GM18508 (cell line): ENCODE results near the gene XKRX.

Source experiments
- ATAC-seq: cut with Tn5 transposase; IDR thresholded peaks from one replicate; pipeline ENCODE4 v1.9.1; 2021; ENCODE audit warnings: moderate number of reproducible peaks; ENCODE audit not compliant: insufficient read depth, unreplicated experiment

The XKRX gene

GRCh38 chrX:100904433-100904832 lies 24.3 kb downstream of the XKRX start:
- no peak for ATAC-seq

- no peak for ATAC-seq
These were observed 33.2 kb downstream of the XKRX start for GRCh38 chrX:100895365-100896075.

GRCh38 chrX:100883654-100884053 lies 45.1 kb downstream of the XKRX start:
- ATAC-seq: no peak

- no peak for ATAC-seq
These were observed 48.3 kb downstream of the XKRX start for GRCh38 chrX:100880368-100880767.

GRCh38 chrX:100874325-100874724 lies 54.4 kb downstream of the XKRX start, which contains the start of gene NOX1:
Gene NOX1, minus strand, starts transcription at chrX:100874359. Its CDS starts 220 bp downstream, at chrX:100874139.
- ATAC-seq: no peak

GRCh38 chrX:100871594-100872560 lies 56.8 kb downstream of the XKRX start:
- no peak for ATAC-seq

GRCh38 chrX:100870527-100870926 lies 58.2 kb downstream of the XKRX start:
- ATAC-seq: no peak

GRCh38 chrX:100868273-100868672 lies 60.4 kb downstream of the XKRX start:
- ATAC-seq: no peak

- no peak for ATAC-seq
These were observed 63.9 kb downstream of the XKRX start for GRCh38 chrX:100864657-100865391.
